IPS DF 6.9 (cell line): Measurements from ENCODE around the gene SBF2.

Experiments used
- DNase-seq: peaks from one replicate; pipeline ENCODE4 v3.0.0-alpha.2; 2013; ENCODE audit warnings: low read depth, low spot score
- H3K27ac ChIP-seq: one replicate; pipeline ENCODE4 v1.5.1; 2013; ENCODE audit warnings: low read length, control low read depth
- H3K27me3 ChIP-seq: 2 replicates; pipeline ENCODE4 v1.6.1; 2013; ENCODE audit warnings: mild to moderate bottlenecking, low read length; ENCODE audit not compliant: control insufficient read depth, insufficient read depth
- H3K36me3 ChIP-seq: 2 replicates; pipeline ENCODE4 v1.6.1; 2013; ENCODE audit warnings: low read length; ENCODE audit not compliant: control insufficient read depth, insufficient read depth
- H3K4me1 ChIP-seq: 2 replicates; pipeline ENCODE4 v1.6.1; 2013; ENCODE audit warnings: low read length; ENCODE audit not compliant: control insufficient read depth, insufficient read depth
- H3K4me3 ChIP-seq: 2 replicates; pipeline ENCODE4 v1.5.1; 2013; ENCODE audit warnings: mild to moderate bottlenecking, low read length
- H3K9me3 ChIP-seq: 2 replicates; pipeline ENCODE4 v1.6.1; 2013; ENCODE audit warnings: low read length, inconsistent platforms; ENCODE audit not compliant: control insufficient read depth, insufficient read depth
- WGBS: extraction: QIAGEN DNeasy Blood & Tissue Kit; methylation state at CpG from one replicate; pipeline ENCODE4 v1.1.7; 2013; ENCODE audit warnings: mixed read lengths, missing lambda C conversion rate; ENCODE audit not compliant: insufficient read length, insufficient coverage; 5-methylcytosine and 5-hydroxymethylcytosine counted together

The SBF2 gene

DNA sequence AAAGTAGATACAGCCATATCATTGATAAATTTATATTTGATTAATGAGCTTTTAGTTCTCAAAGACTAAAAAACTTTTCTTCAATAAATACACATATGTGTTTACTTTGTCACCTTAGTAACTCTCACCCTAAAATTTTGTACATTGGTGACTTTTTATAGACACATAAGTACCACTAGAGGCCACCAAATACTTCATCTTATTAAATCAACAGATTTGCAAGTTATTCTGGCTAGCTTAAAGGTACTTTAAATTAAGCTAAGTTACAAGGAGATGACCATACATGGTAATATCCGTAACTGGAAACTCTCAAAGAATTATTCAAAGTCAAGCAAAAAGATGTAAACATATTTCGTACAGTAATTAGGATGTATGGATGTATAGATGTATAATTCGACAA is 112.2 kb downstream of the SBF2 start:
- Histone ChIP-seq H3K4me3 (no peak overlapping the region), H3K27ac (no peak overlapping the region), H3K4me1 (no peaks in the 10 kb centered on the region), H3K36me3 (no peaks in the 10 kb centered on the region), H3K9me3 (no peaks in the 10 kb centered on the region), H3K27me3 (no peaks in the 10 kb centered on the region)
- no peak for DNase-seq
- 100% methylated on average over 2 of the region's 3 CpGs for WGBS

DNA sequence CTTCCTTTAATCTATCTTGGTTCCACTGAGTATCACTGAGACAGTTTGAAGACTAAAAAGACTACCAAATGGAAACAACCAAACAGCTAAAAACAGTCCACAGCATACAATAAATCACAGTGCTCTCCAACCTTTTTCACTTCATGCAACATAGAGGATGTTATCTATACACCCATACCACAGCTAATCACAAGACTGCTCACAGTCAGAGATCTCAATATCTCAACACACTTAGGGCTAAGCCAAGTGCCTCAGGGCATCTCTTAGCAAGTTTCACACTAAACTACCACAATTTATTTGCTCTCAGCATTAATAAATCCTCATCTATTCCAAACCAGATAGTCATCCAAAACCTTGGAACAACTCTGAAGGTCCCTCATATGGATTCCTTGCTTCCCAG is 129.4 kb downstream of the SBF2 start:
- Histone ChIP-seq H3K36me3 (no peaks in the 10 kb centered on the region), H3K27ac (no peak overlapping the region), H3K4me3 (no peak overlapping the region), H3K9me3 (no peaks in the 10 kb centered on the region), H3K4me1 (no peaks in the 10 kb centered on the region), H3K27me3 (no peaks in the 10 kb centered on the region)
- DNase-seq = no peak

DNA sequence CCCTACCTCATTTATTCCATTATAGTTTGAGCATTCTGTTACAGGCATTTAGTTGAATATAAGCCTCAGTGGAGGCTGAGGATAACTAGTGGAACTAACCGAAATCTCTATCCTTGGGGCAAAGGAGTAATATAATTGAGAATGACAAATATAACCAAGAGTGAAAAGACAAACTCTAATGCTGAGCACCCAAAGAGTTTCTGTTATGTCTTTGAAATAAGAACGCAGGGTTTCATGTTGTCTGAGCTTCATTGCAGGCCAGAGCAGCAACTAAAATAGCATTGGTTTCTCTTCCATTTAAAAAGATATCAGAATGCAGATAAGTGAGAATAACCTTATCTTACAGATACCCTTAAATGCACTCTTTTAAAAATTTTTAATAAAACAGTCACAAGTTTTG is 131.8 kb downstream of the SBF2 start:
- no peaks in the 10 kb centered on the region for H3K27me3 ChIP-seq
- no CpG with 5 or more reads among the region's 2 CpGs for WGBS

DNA sequence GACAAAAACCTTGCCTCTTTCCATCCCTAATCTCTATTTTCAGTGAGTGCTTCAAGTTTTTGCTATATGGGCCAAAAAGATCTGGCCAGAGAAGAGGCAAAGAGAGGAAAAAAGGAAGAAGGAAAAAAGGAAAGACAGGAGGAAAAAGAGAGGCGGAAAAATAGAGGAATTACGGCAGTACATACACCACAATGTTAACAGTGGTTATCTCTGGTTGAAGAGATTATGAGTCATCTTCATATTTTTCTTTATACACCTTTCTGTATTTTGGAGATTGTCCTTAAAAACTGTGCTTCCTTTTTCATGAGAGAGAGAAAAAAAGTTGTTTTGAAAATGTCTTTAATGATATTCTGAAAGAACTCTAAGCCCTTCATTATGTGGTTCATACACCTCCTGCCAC is 133.7 kb downstream of the SBF2 start:
- Histone ChIP-seq H3K27me3 (no peaks in the 10 kb centered on the region), H3K9me3 (no peaks in the 10 kb centered on the region), H3K36me3 (no peaks in the 10 kb centered on the region), H3K4me1 (no peaks in the 10 kb centered on the region), H3K4me3 (no peak overlapping the region), H3K27ac (no peak overlapping the region)
- WGBS = no CpG with 5 or more reads among the region's 2 CpGs
- DNase-seq = no peak

More for the DNA sequence above, 131.8 kb downstream of the SBF2 start:
- Histone ChIP-seq H3K4me1 (no peaks in the 10 kb centered on the region), H3K36me3 (no peaks in the 10 kb centered on the region), H3K27ac (no peak overlapping the region), H3K9me3 (no peaks in the 10 kb centered on the region), H3K4me3 (no peak overlapping the region)
- DNase-seq = no peak

DNA sequence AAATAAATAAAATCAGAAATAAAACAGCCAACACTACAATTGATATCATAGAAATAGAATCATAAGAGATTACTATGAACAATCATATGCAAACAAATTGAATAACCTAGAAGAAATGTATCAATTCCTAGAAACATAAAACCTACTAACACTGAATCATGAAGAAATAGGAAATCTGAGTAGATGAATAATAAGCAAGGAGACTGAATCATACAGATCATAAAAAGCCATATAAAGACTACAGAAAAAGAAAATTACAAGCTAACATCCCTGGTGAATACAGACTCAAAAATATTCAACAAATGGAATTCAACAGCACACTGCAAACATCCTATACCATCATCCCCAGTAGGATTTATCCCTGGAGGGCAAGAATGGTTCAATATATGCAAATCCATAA is 135.6 kb downstream of the SBF2 start:
- Histone ChIP-seq H3K4me1 (no peaks in the 10 kb centered on the region), H3K9me3 (no peaks in the 10 kb centered on the region)
- DNase-seq = no peak

DNA sequence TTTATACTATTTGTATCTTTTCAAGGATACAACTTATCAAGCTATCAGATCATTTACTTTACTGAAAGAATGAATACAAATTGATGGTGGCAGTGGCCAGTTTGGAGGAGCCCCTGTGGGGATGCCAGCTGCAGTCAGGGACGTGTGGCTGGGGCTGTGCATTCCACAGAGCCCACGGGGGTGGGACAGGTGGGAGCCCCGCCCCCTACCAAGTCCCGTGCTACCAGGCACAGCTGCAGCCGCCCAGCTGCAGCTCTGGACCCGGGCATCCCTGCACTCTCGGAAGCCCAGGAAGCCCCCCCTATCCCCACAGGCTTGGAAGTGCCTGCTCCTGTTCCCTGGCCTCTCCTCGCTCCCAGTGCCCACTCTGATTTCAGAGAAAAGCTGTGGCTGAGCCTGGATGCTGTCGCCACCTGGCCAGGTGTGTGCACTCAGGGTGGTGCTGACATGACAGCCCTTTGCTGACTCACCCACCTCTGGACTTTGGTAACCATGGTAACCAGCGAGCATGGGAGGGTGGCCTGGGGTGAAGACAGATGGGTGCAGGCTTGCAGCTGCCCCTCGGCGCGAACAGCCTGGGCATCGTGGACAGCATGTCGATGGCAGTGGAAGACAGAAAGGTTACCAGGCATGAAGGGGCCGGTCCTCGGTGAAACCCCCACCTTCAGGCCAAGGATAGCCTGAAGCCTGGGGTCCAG is 138.1 kb downstream of the SBF2 start:
- no peaks in the 10 kb centered on the region for H3K27me3 ChIP-seq
- no peak overlapping the region for H3K27ac ChIP-seq
- no CpG with 5 or more reads among the region's 17 CpGs for WGBS
- no peaks in the 10 kb centered on the region for H3K9me3 ChIP-seq
- no peak for DNase-seq
- H3K36me3 ChIP-seq = no peaks in the 10 kb centered on the region
- no peaks in the 10 kb centered on the region for H3K4me1 ChIP-seq
- no peak overlapping the region for H3K4me3 ChIP-seq

More for the DNA sequence above, 135.6 kb downstream of the SBF2 start:
- Histone ChIP-seq H3K36me3 (no peaks in the 10 kb centered on the region), H3K27me3 (no peaks in the 10 kb centered on the region), H3K27ac (no peak overlapping the region), H3K4me3 (no peak overlapping the region)

DNA sequence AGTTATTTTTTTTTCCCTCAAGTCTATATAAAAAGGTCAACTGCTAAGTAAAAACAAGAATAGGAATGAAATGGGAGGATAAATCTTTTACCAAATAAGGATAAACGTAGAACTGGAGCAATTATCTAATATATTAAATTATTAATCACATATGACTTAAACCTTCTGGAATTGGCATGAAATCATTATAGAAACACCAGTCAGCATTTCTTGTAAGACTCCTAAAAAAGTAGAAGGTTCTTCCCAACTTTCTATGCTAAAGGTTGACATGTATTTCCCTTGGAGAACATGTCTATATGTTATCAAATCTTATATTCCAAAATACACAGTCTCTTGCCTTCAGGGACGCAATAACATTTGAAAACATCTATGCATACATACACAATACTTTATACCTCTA is 143.2 kb downstream of the SBF2 start:
- no peak overlapping the region for H3K4me3 ChIP-seq
- no peak for DNase-seq
- no peaks in the 10 kb centered on the region for H3K4me1 ChIP-seq
- no CpG with 5 or more reads among the region's 2 CpGs for WGBS
- no peaks in the 10 kb centered on the region for H3K27me3 ChIP-seq
- no peaks in the 10 kb centered on the region for H3K9me3 ChIP-seq
- no peak overlapping the region for H3K27ac ChIP-seq
- H3K36me3 ChIP-seq = no peaks in the 10 kb centered on the region

DNA sequence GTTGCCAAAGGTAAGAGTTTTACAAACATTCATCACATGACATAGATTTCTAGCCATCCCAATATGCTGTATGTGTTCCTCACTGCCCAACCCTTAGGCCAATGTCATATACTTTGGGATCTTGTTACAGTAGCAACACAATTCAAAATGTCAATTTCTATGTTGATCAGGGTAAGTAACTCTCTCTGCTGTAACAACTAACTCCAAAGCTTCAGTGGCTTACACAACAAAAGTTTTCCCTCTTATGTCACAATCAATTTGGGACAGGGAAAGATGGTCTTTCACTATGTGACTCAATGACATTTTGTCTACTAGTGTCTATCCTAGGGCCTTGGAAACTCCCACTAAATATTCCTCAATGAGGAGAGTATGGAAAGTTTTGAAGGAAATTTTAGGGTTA is 144.5 kb downstream of the SBF2 start:
- Histone ChIP-seq H3K27me3 (no peaks in the 10 kb centered on the region), H3K4me3 (no peak overlapping the region), H3K36me3 (no peaks in the 10 kb centered on the region), H3K9me3 (no peaks in the 10 kb centered on the region), H3K27ac (no peak overlapping the region), H3K4me1 (no peaks in the 10 kb centered on the region)
- DNase-seq = no peak

DNA sequence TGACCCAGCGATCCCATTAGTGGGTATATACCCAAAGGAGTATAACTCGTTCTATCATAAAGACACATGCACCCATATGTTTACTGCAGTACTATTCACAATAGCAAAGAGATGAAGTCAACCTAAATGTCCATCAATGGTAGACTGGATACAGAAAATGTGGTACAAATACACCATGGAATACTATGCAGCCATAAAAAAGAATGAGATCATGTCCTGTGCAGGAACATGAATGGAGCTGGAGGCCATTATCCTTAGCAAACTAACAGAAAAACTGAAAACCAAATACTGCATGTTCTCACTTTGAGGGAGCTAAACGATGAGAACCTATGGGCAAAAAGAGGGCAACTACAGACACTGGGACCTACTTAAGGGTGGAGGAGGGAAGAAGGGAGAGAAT is 146.8 kb downstream of the SBF2 start:
- Histone ChIP-seq H3K4me3 (no peak overlapping the region), H3K27me3 (no peaks in the 10 kb centered on the region), H3K9me3 (no peaks in the 10 kb centered on the region), H3K36me3 (no peaks in the 10 kb centered on the region), H3K4me1 (no peaks in the 10 kb centered on the region), H3K27ac (no peak overlapping the region)
- no peak for DNase-seq
- WGBS = no CpG with 5 or more reads among the region's 3 CpGs

DNA sequence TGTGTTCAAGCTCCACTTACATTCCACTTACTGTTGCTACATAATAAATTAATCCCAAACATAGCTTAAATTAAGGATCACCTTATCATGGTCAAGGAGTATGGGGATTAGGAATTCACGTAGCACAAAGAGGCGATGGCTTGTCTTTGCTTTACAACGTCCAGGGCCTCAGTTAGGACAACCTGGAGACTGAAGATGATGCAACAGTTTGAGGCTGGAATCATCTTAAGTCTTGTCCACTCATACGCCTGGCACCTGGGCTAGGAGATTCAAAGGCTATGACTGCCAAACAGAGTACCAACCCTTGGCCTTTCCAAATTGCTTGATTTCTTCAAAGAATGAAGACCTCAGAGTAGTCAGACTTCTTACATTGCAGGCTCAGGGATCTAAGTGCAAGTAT is 149.1 kb downstream of the SBF2 start:
- Histone ChIP-seq H3K4me3 (no peak overlapping the region), H3K27ac (no peak overlapping the region), H3K4me1 (no peaks in the 10 kb centered on the region), H3K27me3 (no peaks in the 10 kb centered on the region), H3K36me3 (no peaks in the 10 kb centered on the region), H3K9me3 (no peaks in the 10 kb centered on the region)
- WGBS = no CpG with 5 or more reads among the region's 4 CpGs
- no peak for DNase-seq

DNA sequence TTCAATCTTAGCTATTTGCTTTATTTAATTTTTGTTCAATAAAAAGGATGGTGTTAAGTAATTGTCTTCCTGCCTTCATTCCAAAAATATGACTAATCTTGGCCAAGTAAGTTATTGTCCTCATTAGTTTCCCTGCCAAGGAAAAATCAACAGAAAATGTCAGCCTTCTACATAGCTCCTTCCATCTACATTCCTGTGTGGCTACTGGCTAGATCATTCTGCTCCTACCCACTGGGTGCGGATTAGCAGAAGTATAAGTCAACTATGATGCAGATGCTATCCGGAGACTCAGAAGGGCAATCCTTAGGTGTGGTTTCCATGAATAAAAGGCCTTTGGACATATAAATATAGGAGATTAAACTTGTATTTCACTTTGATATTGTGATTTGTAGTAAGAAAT is 154.4 kb downstream of the SBF2 start:
- no peaks in the 10 kb centered on the region; the same call in 1 of the 2 replicates for H3K4me1 ChIP-seq
- WGBS = no CpG with 5 or more reads among the region's 2 CpGs
- no peaks in the 10 kb centered on the region; the same call in 1 of the 2 replicates for H3K9me3 ChIP-seq
- no peaks in the 10 kb centered on the region for H3K27me3 ChIP-seq
- no peak for DNase-seq
- no peak overlapping the region for H3K4me3 ChIP-seq
- no peak overlapping the region for H3K27ac ChIP-seq
- H3K36me3 ChIP-seq = no peaks in the 10 kb centered on the region
